Sciatic nerve (tissue), 2 donors: ENCODE results near the gene FBN3. TPM values are rescaled to one million over a fixed set of nuclear protein-coding genes. Genes with fewer than 3 reads are reported as not detected.
"Not testable (repeated sequence)": the region's sequence is repeated elsewhere in the genome, so short reads cannot be mapped to it uniquely, and the experiment has no call there.

Experiments
- ATAC-seq: fragments of 200-7000 bp; cut with Tn5 transposase; one replicate; pipeline ENCODE4 v1.9.1; 2020; ENCODE audit warnings: mild to moderate bottlenecking, moderate library complexity
- DNase-seq: peaks from one replicate; pipeline ENCODE4 v3.0.0-alpha.2; 2020; ENCODE audit warnings: low spot score
- intact Hi-C: fragments of 100-400 bp; cut with DNase I; formaldehyde crosslinking; loops from one replicate; pipeline ENCODE4 v1.14.2; 2022
- total RNA-seq: library from RNA; stranded (reverse); fragmentation: NEBNext Ultra II Directional; extraction: Animal tissue kit (Norgen Biotek cat#: 25700); gene quantifications from one replicate; pipeline ENCODE4 v1.2.1, GENCODE V29; 2021
- donor health status: DM: no; HTN: no; CAD: no.
- donor health status: DM: no; HTN: no; CAD: no.

The FBN3 gene
- 0.85 TPM for total RNA-seq

GRCh38 chr19:8149261-8150094 is at the start of gene FBN3:
Gene FBN3 (minus strand): TSS chr19:8149592. CDS start chr19:8147480, 2,112 bp downstream.
- ATAC-seq, result no peak
- no peak for DNase-seq
- intact Hi-C loops, result no loop called here

- no peak for ATAC-seq
- intact Hi-C loops, result no loop called here
- no peak for DNase-seq
These were observed 47.0 kb upstream of the FBN3 start for GRCh38 chr19:8196271-8196927.

- intact Hi-C loops, result no loop called here
- DNase-seq (no peak), ATAC-seq (no peak)
These were observed 45.3 kb upstream of the FBN3 start for GRCh38 chr19:8194528-8195267.

- ATAC-seq (no peak), DNase-seq (no peak)
- intact Hi-C loops, result no loop called here
These were observed 42.9 kb upstream of the FBN3 start for GRCh38 chr19:8192221-8192820.

- ATAC-seq (no peak), DNase-seq (no peak)
- intact Hi-C loops, result no loop called here
These were observed 36.1 kb upstream of the FBN3 start for GRCh38 chr19:8185343-8186068.

GRCh38 chr19:8184274-8184673 is 34.9 kb upstream of the FBN3 start:
- no peak for ATAC-seq
- intact Hi-C loops, result no loop called here

GRCh38 chr19:8180018-8180417 is 30.6 kb upstream of the FBN3 start:
- ATAC-seq, result no peak
- no peak for DNase-seq
- intact Hi-C loops, result no loop called here

More at GRCh38 chr19:8184274-8184673, 34.9 kb upstream of the FBN3 start:
- DNase-seq, result no peak

GRCh38 chr19:8174706-8175105 is 25.3 kb upstream of the FBN3 start:
- intact Hi-C loops, result no loop called here
- ATAC-seq (no peak), DNase-seq (no peak)

- intact Hi-C loops, result no loop called here
- ATAC-seq, result no peak
- no peak for DNase-seq
These were observed 19.1 kb upstream of the FBN3 start for GRCh38 chr19:8168537-8168936.

- no peak for DNase-seq
- intact Hi-C loops, result no loop called here
- ATAC-seq, result no peak
These were observed 18.6 kb upstream of the FBN3 start for GRCh38 chr19:8167985-8168384.

GRCh38 chr19:8163759-8164158 is 14.4 kb upstream of the FBN3 start:
- ATAC-seq (no peak), DNase-seq (no peak)
- intact Hi-C loops, result no loop called here

GRCh38 chr19:8161135-8161646 is 11.8 kb upstream of the FBN3 start:
- no peak for ATAC-seq
- DNase-seq, result no peak
- intact Hi-C loops, result no loop called here

- not testable (repeated sequence) for ATAC-seq, DNase-seq
- intact Hi-C loops, result loop anchor here (5.0 kb wide), 1 partner anchor 93 kb away; no protein-coding TSS in a partner anchor
These were observed 9.9 kb upstream of the FBN3 start for GRCh38 chr19:8159322-8159721.

- intact Hi-C loops, result loop anchor here (5.0 kb wide), 1 partner anchor 94 kb away; no protein-coding TSS in a partner anchor
- ATAC-seq (peak; percentile 57), DNase-seq (no peak)
These were observed 9.2 kb upstream of the FBN3 start for GRCh38 chr19:8158411-8159074.

GRCh38 chr19:8155318-8155717 is 5.9 kb upstream of the FBN3 start:
- no peak for ATAC-seq
- DNase-seq, result no peak
- intact Hi-C loops, result loop anchor here (5.0 kb wide), 1 partner anchor 97 kb away; no protein-coding TSS in a partner anchor

GRCh38 chr19:8154014-8154413 is 4.6 kb upstream of the FBN3 start:
- intact Hi-C loops, DNase-seq, ATAC-seq: not testable (repeated sequence)

- ATAC-seq (no peak), DNase-seq (no peak)
- intact Hi-C loops, result no loop called here
These were observed 2.3 kb upstream of the FBN3 start for GRCh38 chr19:8151767-8152035.
